Gastrocnemius medialis (tissue), 4 donors: Measurements from ENCODE around the gene PRR5L.

Experiments used
- CTCF ChIP-seq, 5 experiments: fragments of 450-650 bp in 3 of 5; fragments of 200-600 bp in 2 of 5; sonication (generic) in 2 of 5; IDR thresholded peaks in 4 of 5; conservative IDR thresholded peaks in 1 of 5; 1 replicate in 4 of 5; 2 replicates in 1 of 5; pipeline ENCODE4 v1.5.1; 2016 to 2019; ENCODE audit warnings: antibody characterized with exemption in 5 of 5, mild to moderate bottlenecking in 3 of 5, moderate library complexity in 3 of 5
- POLR2A ChIP-seq, 2 donors: fragments of 450-650 bp; IDR thresholded peaks; one replicate each; pipeline ENCODE4 v1.6.1; 2017; ENCODE audit warnings: antibody characterized with exemption in 2 of 2, mild to moderate bottlenecking in 2 of 2, moderate library complexity in 2 of 2

GRCh38 chr11:36488096-36488495 lies 192.0 kb downstream of the PRR5L start:
- TF ChIP-seq CTCF (IDR thresholded peaks at IDR 0.05 in 4 of 5, conservative IDR thresholded peaks at IDR 0.05 in 1 of 5) (no peak), POLR2A (IDR thresholded peaks at IDR 0.05) (no peak)
